A375 (cell line): Measurements from ENCODE around the gene OR10C1. TPM values are rescaled to one million over a fixed set of nuclear protein-coding genes. Genes with fewer than 3 reads are reported as not detected.

ENCODE experiments used
- total RNA-seq: library from RNA; depleted of rRNA; stranded (reverse); fragments of >200 nt; shearing (Covaris generic); gene quantifications from 2 replicates; pipeline ENCODE4 v1.2.3, GENCODE V29; 2014; rRNA removed

The OR10C1 gene, protein sequence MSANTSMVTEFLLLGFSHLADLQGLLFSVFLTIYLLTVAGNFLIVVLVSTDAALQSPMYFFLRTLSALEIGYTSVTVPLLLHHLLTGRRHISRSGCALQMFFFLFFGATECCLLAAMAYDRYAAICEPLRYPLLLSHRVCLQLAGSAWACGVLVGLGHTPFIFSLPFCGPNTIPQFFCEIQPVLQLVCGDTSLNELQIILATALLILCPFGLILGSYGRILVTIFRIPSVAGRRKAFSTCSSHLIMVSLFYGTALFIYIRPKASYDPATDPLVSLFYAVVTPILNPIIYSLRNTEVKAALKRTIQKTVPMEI
- total RNA-seq = not detected in 2 replicates

DNA sequence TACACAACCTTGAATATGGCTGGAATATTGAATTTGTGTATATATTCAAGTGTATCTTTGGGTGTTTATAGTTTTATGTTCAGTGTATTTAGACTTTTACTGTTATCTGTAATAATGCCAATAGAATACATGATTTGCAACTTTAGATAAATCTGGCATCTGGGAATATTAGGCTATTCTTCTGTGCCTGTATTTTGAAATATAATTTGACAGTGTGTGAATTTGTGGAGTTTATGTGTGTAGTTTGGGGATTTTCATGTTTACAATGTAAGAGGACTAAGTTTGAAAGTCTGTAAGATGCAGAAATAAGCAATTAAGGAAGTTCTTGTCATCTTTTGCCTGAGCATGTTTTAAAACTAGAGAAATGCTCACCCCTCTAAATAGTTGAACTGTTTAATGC is at the start of gene OR10C1:
OR10C1 (plus strand) TSS at position 301 of the 400 bp plus-strand sequence. CDS start 710 bp downstream, outside the sequence.

DNA sequence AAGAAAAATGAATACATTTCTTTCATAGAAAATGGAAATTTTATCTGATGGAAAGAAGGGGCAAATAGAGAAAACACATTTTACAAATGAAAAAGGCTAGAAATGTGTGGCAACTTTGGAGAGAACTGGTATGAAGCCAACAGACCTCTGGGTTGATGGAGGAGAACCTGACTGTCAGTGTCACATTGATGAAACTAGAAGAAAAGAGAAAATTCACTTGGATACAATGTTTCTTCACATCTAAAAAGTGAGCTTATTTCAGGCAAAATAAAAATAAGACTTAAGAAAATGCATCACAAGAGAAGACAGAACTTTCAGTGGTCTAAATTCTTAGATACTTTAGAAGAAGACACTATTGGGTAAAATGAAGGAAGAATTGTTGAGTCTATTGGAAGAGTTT is 43.8 kb upstream of the OR10C1 start, which contains the start of gene OR12D2:
OR12D2 (plus strand) TSS at position 301 of the 400 bp plus-strand sequence. CDS start 1,069 bp downstream, outside the sequence.

DNA sequence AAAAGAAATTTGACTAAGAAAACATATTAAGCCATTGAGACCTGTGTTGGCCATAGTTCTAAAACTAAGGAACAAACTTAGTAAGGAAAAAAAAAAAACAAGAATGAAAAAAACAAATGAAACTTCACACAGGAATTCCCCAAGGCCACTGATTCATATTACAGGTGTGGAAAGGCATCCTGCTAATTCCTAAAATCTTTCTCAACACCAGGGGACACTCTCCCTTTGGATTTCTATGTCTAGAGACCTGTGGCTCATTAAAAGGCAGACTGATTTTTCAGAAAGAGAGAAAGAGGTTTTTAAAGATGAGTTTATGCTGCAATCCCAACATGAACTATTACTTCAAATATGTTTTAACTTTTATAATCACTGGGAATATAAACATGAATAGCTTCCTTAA is 24.5 kb upstream of the OR10C1 start, which contains the start of gene OR12D1:
OR12D1 (plus strand) TSS at position 341 of the 400 bp plus-strand sequence.

DNA sequence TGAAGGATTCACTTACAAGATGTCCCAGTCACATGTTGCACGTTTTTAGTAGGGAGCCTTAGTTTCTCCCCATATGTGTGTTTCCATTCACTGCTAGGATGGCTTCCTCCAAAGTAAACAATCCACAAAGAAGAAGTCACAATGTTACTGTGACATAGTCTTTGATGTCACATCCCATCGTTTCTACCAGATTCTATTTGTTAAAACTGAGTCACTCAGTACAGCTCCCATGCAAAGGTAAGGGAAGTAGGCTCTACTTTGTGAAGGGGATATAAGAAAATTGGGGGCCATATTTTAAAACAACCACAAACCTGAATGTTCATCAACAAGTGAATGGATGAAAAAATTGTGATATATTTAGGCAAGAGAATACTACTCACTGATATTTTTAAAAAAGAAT is 17.9 kb downstream of the OR10C1 start, which contains the start of the genes OR11A1 and OR2H1:
OR11A1 (minus strand) TSS at position 101 of the 400 bp plus-strand sequence. CDS start 29,430 bp downstream, outside the sequence.
OR2H1 (plus strand) TSS at position 185 of the 400 bp plus-strand sequence. CDS start 4,615 bp downstream, outside the sequence.

DNA sequence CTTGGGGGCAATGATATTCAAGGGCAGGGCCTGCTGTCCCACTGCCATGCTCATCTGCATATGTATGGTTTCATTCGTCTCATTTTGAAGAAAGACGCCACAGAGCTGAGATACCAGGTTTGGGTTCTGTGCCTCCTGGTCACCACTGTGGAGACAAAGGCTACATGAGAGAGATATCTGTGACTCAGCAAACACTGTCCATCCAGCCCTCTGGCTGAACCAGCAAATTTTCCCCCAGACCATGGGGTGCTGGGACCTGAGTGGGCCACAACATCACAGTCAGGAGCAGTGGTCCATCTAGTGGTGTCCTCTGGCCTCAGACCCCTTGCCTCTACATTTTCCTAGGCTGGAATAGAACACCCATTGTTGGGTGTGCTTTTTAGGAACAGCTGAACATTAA is 48.6 kb downstream of the OR10C1 start, which contains the start of gene MAS1L:
MAS1L (minus strand) TSS at position 297 of the 400 bp plus-strand sequence; CDS start at position 243, 54 bp downstream.

Other genes with a start within 250 kb of the OR10C1 start
- 0.03 TPM in 1 of 2 replicates, not detected in the other for gene OR14J1, start 137.6 kb upstream of the OR10C1 start, total RNA-seq
- not detected in 2 replicates for gene OR5V1, start 70.4 kb upstream of the OR10C1 start, total RNA-seq
- 0.08 TPM in 1 of 2 replicates, not detected in the other for gene OR12D3, start 64.0 kb upstream of the OR10C1 start, total RNA-seq
- not detected in 2 replicates for gene OR12D2, start 43.7 kb upstream of the OR10C1 start, total RNA-seq
- gene OR12D1, start 24.4 kb upstream of the OR10C1 start, total RNA-seq = not detected in 2 replicates
- not detected in 2 replicates for gene OR11A1, start 17.8 kb downstream of the OR10C1 start, total RNA-seq
- gene OR2H1, start 17.8 kb downstream of the OR10C1 start, total RNA-seq = not detected in 2 replicates
- not detected in 2 replicates for gene MAS1L, start 48.6 kb downstream of the OR10C1 start, total RNA-seq
- 0.40 and 1.4 TPM in 2 replicates for gene UBD, start 120.4 kb downstream of the OR10C1 start, total RNA-seq
- gene OR2H2, start 145.8 kb downstream of the OR10C1 start, total RNA-seq = not detected in 2 replicates
- 13.4 and 17.6 TPM in 2 replicates for gene GABBR1, start 193.9 kb downstream of the OR10C1 start, total RNA-seq
- gene MOG, start 217.8 kb downstream of the OR10C1 start, total RNA-seq = 0.16 TPM in 1 of 2 replicates, not detected in the other
- not detected in 2 replicates for gene ZFP57, start 241.8 kb downstream of the OR10C1 start, total RNA-seq